HG03575 (cell line): Measurements from ENCODE around the gene NADK2.

Source experiments
- ATAC-seq: cut with Tn5 transposase; IDR thresholded peaks from one replicate; pipeline ENCODE4 v1.9.1; 2021; ENCODE audit not compliant: unreplicated experiment, insufficient number of reproducible peaks, low FRiP score; ENCODE audit errors: extremely low read depth

The NADK2 gene

DNA sequence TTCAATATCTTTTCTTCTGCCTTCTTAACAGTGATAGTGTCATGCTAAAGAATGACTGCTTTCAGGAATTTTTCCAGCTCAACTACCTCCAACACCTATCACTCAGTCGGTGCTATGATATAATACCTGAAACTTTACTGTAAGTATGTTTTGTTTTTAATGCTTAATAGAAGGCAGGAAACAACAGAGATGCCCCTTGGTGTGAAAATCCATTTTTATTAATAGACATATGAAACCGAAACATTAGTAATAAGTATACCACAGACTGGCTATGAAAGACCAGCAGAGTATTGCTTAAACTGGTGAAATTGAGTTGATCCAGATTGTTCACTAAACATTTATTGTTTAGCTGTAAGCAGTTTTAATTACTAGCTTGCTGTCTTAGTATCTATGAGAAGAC, 64.6 kb downstream of the NADK2 start:
- ATAC-seq, result peak; percentile 94

DNA sequence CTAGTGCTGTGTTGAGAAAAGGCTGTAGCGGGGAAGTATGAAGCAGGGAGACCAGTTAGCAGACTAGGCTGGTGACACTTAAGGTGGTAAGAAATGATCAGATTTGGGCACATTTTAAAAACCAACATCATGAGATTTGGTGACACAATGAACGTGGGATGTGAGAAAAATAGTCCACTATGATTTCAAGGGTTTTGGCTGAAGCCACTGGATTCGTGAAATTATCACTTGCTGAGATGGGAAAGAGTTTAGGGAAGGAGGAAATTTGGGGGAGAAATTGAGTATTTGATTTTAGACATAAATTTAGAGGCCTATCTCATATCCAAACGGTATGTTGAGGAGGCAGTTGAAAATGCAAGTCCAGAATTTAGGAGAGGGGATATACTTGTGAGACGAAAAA, 66.7 kb downstream of the NADK2 start:
- ATAC-seq, result no peak

DNA sequence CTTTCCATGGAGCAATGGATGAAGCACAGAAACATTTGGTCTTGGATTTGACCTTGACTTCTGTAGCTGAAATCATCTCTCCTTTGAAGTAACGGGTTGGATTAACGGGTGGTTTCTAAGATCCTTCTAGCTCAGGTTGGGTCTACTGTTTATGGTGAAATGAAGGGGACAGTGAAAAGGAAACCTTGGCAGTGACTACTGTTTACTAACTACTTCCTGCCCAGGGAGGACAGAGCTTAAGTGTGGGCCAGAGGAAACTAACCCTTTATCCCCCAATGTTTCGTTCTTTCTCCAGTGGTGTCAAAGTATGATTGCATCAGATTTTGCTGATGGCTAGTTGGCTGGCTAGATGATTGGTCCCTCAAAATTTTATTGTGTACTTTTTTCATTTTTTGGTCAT, 67.6 kb downstream of the NADK2 start:
- ATAC-seq, result no peak

DNA sequence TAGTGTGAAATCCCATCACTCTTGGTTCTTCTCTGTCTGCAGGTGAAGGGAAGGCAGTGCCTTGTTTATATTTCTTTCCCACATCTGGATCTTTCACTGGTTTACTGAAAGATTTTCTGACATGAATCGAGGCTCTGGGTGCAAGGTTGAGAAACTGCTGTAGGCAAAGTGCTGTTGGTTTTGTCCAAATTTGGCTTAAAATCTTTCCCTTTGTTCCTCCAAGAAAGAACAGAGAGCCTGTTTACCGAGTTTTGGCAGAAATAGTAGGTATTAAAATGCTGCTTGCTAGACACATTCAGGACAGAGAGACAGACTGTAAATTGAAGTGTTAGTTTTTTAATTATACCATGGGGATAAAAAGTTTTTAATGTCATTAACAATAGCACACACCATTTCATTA, 68.3 kb downstream of the NADK2 start:
- no peak for ATAC-seq

DNA sequence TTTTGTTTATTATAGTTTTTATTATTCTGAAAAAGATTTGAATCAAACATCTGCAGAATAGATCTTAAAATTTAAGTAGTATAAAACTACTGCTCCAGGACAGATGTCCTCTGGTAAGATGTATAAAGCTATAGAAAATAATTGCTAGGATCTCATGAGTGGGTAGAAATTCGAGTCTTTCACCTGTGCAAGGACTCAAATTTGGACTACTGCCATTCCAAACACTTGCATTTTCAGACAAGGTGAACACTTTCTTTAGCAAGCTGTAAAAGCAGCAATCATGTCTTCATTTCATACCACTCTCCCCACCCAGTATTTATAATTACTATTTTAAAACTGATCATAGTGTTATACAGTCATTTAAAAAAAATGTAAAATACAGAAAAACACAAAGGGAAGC, 69.1 kb downstream of the NADK2 start:
- no peak for ATAC-seq

DNA sequence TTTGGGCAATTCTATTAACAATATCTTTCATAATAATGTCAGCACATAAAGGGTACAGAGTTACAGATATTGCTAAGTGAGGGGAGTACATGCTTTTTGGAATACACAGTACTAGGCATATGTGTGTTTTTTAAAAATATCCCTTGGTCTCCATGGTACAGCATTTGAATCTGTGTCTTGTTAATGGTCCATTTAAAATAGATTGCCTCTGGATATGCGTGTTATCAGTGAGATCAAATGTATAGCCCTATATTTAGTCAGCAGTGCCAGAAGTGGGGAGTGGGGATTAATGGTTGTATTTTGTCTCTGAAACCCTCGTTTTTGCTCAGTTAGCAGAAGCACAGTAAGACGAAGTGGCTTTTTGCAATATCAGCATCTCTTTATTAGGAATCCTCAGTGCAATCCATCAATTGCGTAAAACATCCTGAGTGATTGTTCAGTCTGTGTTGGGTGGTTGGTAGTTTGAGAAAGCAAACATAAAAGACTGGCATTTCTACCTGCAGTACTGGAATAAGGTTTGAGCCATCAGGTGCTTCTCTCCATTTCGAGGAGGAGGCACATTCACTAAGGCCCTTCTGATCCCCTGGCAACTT, 70.8 kb downstream of the NADK2 start:
- ATAC-seq, result no peak

DNA sequence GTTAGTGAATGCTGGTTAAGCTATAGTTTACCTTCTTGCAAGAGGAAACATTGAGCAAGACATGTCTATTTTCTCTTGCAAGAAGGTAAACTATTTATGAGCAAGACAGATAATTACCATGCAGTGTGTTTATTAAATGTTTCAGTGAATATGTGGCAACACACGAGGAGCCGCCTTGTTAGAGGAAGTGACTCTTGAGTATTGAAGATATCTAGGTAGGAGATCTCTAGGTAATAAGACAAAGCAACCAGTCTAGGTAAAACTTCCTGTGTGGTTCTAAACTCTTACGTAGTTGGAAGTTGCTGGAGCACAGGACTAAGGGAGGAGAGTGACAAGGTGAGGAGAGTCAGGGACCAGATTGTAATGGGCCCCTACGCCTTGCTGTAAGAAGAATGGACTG, 73.0 kb downstream of the NADK2 start:
- ATAC-seq, result no peak

DNA sequence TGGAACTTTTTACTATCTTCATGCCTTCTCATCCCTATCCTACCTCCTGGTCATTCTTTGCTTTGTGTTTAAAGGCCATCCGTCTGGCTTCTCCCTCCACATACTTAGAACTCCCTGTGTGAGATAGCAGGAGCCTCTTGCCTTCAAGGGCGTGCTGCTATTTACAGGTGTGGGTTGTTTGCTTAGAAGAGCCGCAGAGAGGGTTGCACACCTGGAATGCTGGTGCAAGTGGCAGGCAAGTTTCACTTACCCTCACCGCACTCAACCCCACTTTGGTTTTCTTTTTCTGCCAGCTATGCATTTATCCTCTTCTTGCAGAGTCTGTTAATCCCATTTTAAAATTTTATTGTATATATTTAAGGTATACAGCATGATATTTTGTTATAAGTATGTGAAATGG, 77.3 kb downstream of the NADK2 start:
- no peak for ATAC-seq

DNA sequence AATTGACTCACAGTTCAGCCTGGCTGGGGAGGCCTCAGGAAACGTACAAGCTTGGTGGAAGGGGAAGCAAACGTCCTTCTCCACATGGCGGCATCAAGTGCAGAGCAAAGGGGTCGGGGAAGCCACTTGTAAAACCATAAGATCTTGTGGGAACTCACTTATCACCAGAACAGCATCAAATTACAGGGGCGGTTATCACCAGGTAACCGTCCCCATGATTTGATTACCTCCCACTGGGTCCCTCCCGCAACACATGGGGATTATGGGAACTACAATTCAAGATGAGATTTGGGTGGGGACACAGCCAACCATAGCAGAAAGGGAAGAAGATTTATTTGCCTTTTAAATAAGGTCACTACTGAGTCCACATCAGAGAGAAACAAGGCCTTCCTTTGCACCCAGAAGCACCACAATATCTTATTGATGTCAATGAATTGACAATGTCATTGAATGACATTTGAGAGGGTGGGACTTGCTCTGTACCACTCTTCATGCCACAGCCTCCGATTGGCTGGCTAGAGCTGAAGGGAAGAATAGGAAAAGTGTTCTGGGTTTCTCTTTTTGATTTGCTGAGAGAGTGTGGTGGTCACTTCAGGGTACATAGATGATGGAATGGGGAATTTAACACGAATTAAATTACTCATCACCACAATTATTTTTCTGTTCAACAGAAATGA, 78.8 kb downstream of the NADK2 start:
- ATAC-seq, result no peak

DNA sequence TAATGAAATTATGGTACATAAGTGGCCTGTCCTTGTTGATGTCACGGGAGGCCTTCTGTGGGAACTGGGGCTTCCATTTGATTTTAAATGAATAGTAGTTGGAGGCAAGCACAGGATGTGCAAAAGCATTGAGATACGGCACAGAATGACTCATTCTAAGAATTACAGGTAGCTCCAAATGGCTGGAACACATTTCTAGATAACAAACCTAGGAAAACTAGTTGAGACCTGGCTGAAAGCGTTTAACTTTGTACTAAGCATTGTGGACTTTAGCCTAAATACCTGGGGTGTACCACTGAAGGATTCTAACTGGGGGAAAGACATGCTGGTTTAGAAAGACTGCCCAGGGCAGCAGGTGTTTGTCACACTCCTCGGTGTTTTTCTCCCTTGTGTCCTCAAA, 80.4 kb downstream of the NADK2 start:
- no peak for ATAC-seq

DNA sequence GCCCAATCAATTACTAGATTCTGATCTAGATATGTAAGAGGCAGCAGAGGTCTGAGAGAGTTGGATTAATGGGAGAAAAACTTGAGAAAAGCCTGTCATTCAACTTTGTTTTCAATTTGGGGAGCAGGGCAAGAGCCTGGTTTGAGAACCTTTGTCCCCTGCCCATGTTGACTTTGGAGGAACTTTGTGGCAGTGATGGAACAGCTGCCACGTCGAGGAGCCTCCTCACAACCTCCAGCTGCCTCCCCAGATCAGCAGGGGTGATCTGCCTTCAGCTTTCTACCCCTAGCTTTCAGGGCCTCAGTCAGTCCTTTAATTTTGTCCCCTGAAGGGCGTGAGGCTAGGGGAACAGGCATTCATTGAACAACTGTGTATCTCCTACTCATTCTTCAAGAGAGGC, 81.1 kb downstream of the NADK2 start:
- no peak for ATAC-seq

DNA sequence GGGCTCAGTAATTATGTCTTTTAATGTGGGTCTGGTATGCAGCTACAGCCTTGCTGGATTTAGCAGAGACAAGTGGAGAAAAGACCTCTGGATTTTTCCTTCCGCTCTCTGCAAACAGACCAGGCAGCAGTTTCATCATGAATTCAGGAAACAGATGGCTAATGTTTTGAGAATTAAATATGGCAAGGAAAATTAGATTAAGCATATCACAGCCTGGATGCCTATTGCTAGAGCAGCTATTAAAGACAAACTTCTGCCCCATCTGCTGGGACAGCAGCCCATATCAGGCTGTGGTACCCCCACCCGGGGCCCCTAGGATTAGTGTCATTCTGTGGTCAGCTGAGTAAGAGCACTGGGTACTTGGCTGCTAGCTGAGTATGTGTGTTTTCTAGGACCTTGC, 83.6 kb downstream of the NADK2 start:
- ATAC-seq, result no peak

DNA sequence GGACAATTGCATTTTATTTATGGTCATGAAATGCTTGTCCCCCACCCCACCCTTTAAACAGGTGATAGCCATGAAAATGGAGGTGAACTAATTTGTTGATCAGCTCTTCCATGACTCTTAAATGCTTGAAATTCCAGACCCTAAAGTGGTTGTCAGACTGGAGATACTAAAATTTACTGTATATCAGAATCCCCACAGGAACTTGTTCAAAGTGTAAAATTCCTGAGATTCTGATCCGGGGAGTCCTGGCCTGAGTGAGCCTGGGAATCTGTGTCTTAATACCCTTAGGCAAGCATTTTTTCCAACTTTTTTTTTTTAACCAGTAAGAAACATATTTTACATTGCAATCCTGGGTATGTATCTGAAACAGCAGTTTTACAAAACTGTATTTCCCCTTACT, 85.1 kb downstream of the NADK2 start:
- no peak for ATAC-seq

DNA sequence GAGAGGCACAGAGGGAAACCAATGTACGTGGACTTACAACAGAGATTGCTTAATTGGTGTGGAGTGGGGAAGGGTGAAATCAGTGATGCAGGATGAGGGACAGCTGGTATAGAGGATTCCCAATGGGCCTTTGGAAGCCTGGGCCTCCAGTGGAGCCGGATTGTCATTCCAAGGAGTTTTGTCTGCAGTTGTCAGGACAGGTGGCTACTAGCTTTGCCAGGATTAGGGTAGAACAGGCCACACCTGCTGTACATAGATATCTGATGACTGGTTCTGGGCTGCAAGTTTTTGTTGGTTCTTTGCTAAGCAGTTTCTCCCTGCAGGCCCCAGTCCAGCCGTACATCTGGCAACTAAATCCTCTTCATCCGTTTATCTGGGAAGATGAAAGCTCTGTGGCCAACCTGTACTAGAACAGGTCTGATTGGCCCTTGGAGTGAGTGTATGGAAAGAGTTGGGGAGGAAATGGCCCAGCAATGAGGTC, 85.6 kb downstream of the NADK2 start:
- ATAC-seq, result no peak

DNA sequence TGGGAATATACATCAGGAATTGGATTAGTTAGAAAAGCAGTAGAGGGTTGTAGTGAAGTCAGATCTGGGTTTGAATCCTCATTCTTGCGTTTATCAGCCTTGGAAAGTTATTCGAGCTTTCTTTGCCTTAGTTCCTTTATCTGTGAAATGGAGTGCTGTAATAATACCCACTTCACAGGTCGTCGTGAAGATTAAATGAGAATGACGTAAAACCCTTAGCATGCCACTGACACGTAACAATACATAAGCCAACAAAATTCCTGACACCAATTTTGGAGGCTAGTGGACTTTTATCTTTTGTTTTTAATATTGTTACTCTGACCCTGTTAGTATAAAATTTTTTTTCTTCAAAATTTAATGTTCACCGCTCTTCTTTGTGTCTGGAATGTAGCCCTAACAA, 86.4 kb downstream of the NADK2 start:
- ATAC-seq, result no peak

DNA sequence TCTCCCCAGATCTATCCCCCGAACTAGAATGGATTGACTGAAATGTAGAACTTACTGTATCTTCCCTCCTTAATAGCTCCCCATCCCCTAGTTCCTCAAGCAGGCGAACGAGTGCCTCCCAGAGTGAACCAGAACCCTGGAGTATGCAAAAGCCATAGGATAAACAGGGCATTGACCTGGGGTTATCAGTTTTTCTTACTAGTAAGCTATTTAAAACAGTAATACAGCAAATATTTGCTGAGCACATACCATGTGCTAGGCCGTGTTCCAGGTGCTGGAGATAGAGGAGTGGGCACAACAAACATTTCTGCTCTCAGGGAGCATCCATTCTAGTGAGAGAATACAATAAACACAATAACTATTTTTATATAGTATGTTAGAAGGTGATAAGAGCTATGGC, 88.0 kb downstream of the NADK2 start:
- ATAC-seq, result no peak

DNA sequence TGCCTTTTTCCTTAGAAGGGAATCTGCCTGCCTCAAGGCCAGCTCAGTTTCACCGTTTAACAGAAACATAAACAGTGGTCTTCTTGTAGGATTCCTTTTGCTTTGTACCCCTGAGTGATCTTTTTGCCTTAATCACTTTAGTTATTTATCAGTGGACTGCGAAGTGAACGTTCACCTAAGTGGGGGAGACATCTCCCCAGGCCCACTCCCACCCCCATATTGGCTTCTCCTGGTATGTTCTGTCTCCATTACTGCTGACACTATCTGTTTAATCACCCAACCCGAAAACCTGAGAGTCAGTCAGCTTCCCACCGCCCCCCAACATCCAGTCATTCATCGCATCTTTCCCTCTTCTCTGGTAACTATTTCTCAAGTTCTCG, 88.4 kb downstream of the NADK2 start:
- ATAC-seq, result no peak

DNA sequence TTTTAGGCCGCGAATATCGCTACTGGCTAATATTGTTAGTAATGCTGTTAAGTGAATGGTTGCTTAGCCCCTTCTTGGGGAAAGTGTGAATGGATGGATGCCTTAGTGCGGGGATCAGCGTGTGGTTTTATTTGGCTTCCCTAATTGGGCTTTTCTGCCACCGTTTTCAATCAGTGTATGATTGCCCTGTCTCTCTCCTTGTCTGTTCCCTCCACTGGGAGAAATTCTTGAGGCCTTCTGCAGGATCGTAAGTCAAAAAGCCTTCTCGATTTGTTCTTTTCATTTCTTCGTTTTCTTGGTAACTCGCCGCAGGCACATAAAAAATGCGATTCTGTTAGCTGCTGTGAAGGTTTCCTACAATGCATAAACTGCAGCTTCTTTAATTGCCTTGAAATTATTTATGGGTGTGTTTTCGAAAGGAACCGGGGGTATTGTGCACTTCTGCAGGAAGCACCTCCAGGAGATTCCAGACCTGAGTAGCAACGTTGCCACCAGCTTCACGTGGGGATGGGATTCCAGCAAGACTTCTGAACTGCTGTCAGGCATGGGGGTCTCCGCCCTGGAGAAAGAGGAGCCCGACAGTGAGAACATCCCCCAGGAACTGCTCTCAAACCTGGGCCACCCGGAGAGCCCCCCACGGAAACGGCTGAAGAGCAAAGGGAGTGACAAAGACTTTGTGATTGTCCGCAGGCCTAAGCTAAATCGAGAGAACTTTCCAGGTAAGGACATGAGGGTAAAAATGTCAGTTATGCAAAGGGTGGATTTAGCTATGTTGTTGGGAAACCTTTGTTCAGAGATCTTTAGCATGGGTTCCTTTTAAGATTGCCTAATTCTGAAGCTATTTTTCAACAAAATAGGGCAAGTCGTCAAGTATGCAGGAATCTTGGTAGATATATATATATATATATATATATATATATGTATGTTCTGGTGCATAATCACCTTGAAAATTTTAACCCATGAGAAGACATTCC, 89.1 kb downstream of the NADK2 start:
- no peak for ATAC-seq

DNA sequence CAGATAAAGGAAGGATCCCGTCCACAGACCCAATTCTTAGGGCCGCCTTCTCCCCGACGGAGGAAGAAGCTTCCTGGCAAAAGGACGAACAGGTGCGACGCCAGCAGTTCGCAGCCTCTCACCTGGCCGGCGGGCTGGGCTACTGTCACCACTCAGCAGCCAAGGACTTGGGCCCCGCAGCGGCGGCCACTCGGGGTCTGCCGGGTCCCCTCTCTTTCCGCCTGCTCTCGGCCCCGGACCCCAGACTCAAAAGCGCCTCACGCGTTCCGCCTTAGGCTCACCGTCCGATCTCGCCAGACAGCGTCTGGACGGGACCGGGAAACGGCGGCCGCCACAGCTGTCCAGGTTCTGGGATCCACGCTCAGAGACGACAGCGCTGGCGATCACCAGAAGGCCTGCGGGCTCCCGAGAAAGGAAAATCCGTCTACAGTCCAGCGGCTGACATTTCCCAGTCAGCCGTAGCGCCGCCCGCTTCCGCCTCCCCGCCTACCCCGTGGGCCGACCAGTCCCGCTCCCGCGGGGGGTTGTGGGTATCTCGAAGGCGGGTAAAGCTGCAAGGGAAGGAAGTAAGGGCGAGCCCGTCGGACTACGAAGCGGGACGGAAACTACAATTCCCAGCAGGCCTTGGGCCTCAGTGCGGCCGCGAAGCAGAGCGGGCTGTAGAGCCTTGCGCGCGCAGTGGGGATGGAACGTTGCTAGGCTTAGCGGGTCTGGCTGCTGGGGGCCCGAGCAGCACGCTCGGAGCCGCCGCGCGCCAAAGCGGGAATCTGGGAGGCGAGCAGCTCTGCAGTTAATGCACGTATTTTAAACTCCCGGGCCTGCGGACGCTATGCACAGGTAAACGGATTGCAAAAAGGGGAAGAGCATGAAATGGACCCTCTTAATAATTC, 90.0 kb downstream of the NADK2 start, which contains the start of the genes LMBRD2 and SKP2:
Gene LMBRD2 (minus strand): TSS at position 454 of the 890 bp plus-strand sequence. CDS start 8,538 bp downstream, outside the sequence.
Gene SKP2 (plus strand): TSS at position 678 of the 890 bp plus-strand sequence. CDS start 152 bp downstream, at position 830.
- ATAC-seq, result peak; percentile 96
